OCI-LY1 (cell line): ENCODE results near the gene EPHA2.

Experiments used
- H2AFZ ChIP-seq: fragments of 200-600 bp; sonication (generic), shearing (Covaris generic); 2 replicates; pipeline ENCODE4 v1.6.0; 2014; ENCODE audit warnings: antibody characterized with exemption, mild to moderate bottlenecking, low read length
- H3F3A ChIP-seq: fragments of 200-600 bp; sonication (generic), shearing (Covaris generic); 2 replicates; pipeline ENCODE4 v1.6.0; 2014; ENCODE audit warnings: mild to moderate bottlenecking, antibody characterized with exemption, low read length, moderate library complexity; ENCODE audit not compliant: insufficient read depth
- H3K27ac ChIP-seq: fragments of 200-600 bp; sonication (generic); 2 replicates; pipeline ENCODE4 v1.5.1; 2014; ENCODE audit warnings: low read length, mixed run types, mild to moderate bottlenecking, low read depth; ENCODE audit not compliant: poor library complexity, severe bottlenecking
- H3K27me3 ChIP-seq: fragments of 200-600 bp; sonication (generic); 2 replicates; pipeline ENCODE4 v1.6.0; 2014; ENCODE audit warnings: antibody characterized with exemption, mild to moderate bottlenecking, low read length, moderate library complexity; ENCODE audit not compliant: insufficient read depth
- H3K36me3 ChIP-seq: fragments of 200-600 bp; sonication (generic); 2 replicates; pipeline ENCODE4 v1.6.1; 2014; ENCODE audit warnings: mild to moderate bottlenecking, antibody characterized with exemption, low read length, moderate library complexity, mixed read lengths; ENCODE audit not compliant: insufficient read depth
- H3K4me1 ChIP-seq: fragments of 200-600 bp; sonication (generic); 2 replicates; pipeline ENCODE4 v1.5.1; 2014; ENCODE audit warnings: mild to moderate bottlenecking, low read length, moderate library complexity; ENCODE audit not compliant: insufficient read depth, severe bottlenecking
- H3K4me2 ChIP-seq: fragments of 200-600 bp; sonication (generic), shearing (Covaris generic); 2 replicates; pipeline ENCODE4 v1.6.1; 2014; ENCODE audit warnings: low read length
- H3K4me3 ChIP-seq: fragments of 200-600 bp; sonication (generic); 2 replicates; pipeline ENCODE4 v1.5.1; 2014; ENCODE audit warnings: low read length, low read depth, mild to moderate bottlenecking, mixed read lengths; ENCODE audit not compliant: poor library complexity, severe bottlenecking
- H3K79me2 ChIP-seq: fragments of 200-600 bp; shearing (Covaris generic); 2 replicates; pipeline ENCODE4 v1.6.1; 2016; ENCODE audit warnings: mixed run types, low read length, mixed read lengths; ENCODE audit not compliant: insufficient read depth
- H3K9ac ChIP-seq: fragments of 200-600 bp; sonication (generic), shearing (Covaris generic); 2 replicates; pipeline ENCODE4 v1.6.1; 2014; ENCODE audit warnings: mild to moderate bottlenecking, low read length, mixed read lengths
- H3K9me2 ChIP-seq: fragments of 200-600 bp; sonication (generic), shearing (Covaris generic); 2 replicates; pipeline ENCODE4 v1.6.1; 2014; ENCODE audit warnings: low read depth, mild to moderate bottlenecking, low read length, mixed read lengths
- H3K9me3 ChIP-seq: fragments of 200-600 bp; shearing (Covaris generic); 2 replicates; pipeline ENCODE4 v1.6.1; 2014; ENCODE audit warnings: low read length, mixed read lengths
- H4K20me1 ChIP-seq: fragments of 200-600 bp; sonication (generic), shearing (Covaris generic); 2 replicates; pipeline ENCODE4 v1.6.0; 2016; ENCODE audit warnings: mild to moderate bottlenecking, low read length; ENCODE audit not compliant: insufficient read depth
- EZH2 ChIP-seq: fragments of 200-600 bp; sonication (generic), shearing (Covaris generic); IDR thresholded peaks from 2 replicates; pipeline ENCODE4 v1.8.0; 2017; ENCODE audit warnings: borderline replicate concordance, mixed run types, mild to moderate bottlenecking, antibody characterized with exemption, low read length, moderate library complexity, mixed read lengths
- TF ChIP-seq, protein P1 (sequence below): fragments of 200-600 bp; sonication (generic), shearing (Covaris generic); IDR thresholded peaks from 2 replicates; pipeline ENCODE4 v1.5.1; 2017; ENCODE audit warnings: mild to moderate bottlenecking, antibody characterized with exemption, low read length, moderate library complexity, mixed read lengths

EPHA2 gene

DNA sequence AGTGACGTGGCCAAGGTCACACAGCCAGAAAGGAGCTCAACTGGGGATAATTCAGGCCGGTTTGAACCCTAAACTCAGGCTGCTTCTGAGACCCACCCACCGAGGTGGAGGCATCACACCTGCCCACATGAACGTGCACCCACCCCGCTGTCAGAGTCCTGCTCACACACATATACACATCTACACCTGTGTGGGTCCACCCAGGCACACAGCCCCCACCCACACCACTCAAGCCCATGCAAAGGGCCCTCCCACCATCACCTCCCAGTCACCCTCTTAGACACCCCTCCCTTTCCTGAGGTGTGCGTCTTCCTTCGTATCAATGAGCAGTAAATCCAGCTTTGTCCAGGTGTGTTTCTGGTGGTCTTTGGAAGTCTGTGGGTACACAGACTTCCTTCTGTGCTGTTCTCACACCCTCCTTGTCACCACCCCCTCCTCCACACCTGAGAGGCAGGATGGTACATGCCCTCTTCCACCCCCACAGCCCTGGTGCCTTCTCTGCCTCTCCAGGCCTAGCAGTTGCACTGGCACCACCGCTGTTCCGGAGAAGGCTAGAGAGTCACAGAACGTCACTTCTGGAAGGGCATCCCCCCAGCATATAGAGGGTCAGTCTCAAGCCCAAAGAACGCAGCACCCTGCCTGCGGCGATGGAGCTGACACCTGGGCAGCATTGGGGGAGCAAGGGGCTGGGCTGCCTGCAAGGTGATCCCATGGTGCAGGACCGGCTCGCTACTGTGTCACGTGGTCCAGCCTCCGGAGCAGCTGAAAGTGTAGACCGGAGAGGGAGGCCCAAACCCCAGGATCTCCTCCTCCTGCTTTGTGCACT is 63.6 kb downstream of the EPHA2 start:
- no peak overlapping the region for H3K4me2 ChIP-seq
- H2AFZ ChIP-seq, result no peak overlapping the region
- peaks cover 21% of the 10 kb centered on the region for H3K27me3 ChIP-seq
- H3K27ac ChIP-seq, result no peak overlapping the region
- no peaks in the 10 kb centered on the region for H3K4me1 ChIP-seq
- no peaks in the 10 kb centered on the region for H3K9me2 ChIP-seq
- H3K9me3 ChIP-seq, result no peaks in the 10 kb centered on the region
- H3K36me3 ChIP-seq, result no peaks in the 10 kb centered on the region
- no peak overlapping the region for H3K4me3 ChIP-seq
- no peak overlapping the region for H3K9ac ChIP-seq
- H4K20me1 ChIP-seq, result no peaks in the 10 kb centered on the region
- no peaks in the 10 kb centered on the region for H3K79me2 ChIP-seq
- H3F3A ChIP-seq, result no peaks in the 10 kb centered on the region
- TF ChIP-seq, protein P1, sequence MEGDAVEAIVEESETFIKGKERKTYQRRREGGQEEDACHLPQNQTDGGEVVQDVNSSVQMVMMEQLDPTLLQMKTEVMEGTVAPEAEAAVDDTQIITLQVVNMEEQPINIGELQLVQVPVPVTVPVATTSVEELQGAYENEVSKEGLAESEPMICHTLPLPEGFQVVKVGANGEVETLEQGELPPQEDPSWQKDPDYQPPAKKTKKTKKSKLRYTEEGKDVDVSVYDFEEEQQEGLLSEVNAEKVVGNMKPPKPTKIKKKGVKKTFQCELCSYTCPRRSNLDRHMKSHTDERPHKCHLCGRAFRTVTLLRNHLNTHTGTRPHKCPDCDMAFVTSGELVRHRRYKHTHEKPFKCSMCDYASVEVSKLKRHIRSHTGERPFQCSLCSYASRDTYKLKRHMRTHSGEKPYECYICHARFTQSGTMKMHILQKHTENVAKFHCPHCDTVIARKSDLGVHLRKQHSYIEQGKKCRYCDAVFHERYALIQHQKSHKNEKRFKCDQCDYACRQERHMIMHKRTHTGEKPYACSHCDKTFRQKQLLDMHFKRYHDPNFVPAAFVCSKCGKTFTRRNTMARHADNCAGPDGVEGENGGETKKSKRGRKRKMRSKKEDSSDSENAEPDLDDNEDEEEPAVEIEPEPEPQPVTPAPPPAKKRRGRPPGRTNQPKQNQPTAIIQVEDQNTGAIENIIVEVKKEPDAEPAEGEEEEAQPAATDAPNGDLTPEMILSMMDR, result no peak
- no peak for TF ChIP-seq EZH2

DNA sequence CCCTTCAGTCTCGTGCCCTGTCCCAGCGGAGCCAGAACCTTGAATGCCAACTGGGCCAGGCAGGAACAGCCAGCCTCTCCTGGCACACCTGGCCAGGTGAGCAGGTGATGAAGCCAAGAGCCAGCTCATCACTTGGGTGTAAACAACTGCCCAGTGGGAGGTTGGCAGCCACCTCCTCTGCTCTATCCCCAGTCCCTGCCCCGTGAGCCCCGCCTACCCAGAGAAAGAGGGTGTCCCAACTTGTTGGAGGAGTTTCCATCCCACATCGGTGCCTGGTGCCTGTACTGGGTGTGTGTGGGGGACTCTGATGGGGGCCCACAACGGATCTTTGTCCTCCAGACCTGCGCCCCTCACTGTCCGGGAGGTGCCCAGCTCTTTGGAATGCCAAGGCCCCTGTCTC is 64.6 kb downstream of the EPHA2 start:
- peaks cover 17% of the 10 kb centered on the region for H3K27me3 ChIP-seq
- H3K4me3 ChIP-seq, result no peak overlapping the region
- TF ChIP-seq, protein P1, result no peak
- no peak for TF ChIP-seq EZH2

DNA sequence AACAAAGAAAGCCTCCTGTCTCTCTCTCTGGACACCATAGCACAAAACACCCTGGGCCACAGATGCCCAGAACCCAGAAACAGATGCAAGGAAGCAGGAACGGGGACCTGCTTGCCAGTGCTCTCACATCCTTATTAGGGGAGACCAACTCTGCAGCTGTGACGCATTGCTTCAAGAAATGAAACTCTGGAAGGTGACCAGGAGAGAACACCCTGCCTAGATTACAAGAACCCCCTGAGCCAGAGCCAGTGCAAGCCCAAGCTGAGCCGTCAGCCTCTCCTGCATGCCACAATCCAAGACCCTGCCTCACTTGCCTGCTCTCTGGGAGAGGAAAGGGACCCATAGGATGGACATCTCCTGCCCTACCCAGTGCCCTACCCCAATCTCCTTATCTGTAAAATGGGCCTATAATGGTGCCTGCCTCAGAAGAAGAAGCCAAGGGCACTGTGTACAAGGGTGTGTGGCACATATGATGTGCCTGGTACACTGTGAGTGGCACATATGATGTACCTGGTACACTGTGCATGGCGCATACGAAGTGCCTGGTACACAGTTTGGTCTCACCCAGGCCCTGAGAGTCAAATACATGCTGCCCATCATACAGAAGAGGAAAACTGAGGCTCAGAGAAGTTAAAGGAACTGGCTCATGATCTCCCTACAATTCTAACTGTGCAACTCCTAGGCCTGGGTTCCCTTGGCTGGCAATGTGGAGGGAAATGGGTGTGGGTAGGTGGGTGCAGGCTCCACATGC is 65.6 kb downstream of the EPHA2 start:
- Histone ChIP-seq H3K4me2 (no peak overlapping the region), H3K27me3 (peaks cover 17% of the 10 kb centered on the region), H3K9ac (no peak overlapping the region), H3K4me3 (no peak overlapping the region), H3K36me3 (no peaks in the 10 kb centered on the region), H3K9me3 (no peaks in the 10 kb centered on the region), H3K27ac (no peak overlapping the region), H3K9me2 (no peaks in the 10 kb centered on the region), H3K4me1 (no peaks in the 10 kb centered on the region), H3F3A (no peaks in the 10 kb centered on the region), H3K79me2 (no peaks in the 10 kb centered on the region), H2AFZ (no peak overlapping the region), H4K20me1 (no peaks in the 10 kb centered on the region)
- no peak for TF ChIP-seq EZH2
- TF ChIP-seq, protein P1, result no peak

More for the DNA sequence above, 64.6 kb downstream of the EPHA2 start:
- no peaks in the 10 kb centered on the region for H3K9me2 ChIP-seq
- H3K4me2 ChIP-seq, result no peak overlapping the region
- H3F3A ChIP-seq, result no peaks in the 10 kb centered on the region
- H3K9ac ChIP-seq, result no peak overlapping the region
- H2AFZ ChIP-seq, result no peak overlapping the region
- no peak overlapping the region for H3K27ac ChIP-seq
- H3K9me3 ChIP-seq, result no peaks in the 10 kb centered on the region
- no peaks in the 10 kb centered on the region for H4K20me1 ChIP-seq
- no peaks in the 10 kb centered on the region for H3K79me2 ChIP-seq
- H3K36me3 ChIP-seq, result no peaks in the 10 kb centered on the region
- no peaks in the 10 kb centered on the region for H3K4me1 ChIP-seq
